ENCODE results near the gene PDZD2.
A peak's percentile ranks its signal among the peaks of the same experiment; 100 is the strongest.

The PDZD2 gene

DNA sequence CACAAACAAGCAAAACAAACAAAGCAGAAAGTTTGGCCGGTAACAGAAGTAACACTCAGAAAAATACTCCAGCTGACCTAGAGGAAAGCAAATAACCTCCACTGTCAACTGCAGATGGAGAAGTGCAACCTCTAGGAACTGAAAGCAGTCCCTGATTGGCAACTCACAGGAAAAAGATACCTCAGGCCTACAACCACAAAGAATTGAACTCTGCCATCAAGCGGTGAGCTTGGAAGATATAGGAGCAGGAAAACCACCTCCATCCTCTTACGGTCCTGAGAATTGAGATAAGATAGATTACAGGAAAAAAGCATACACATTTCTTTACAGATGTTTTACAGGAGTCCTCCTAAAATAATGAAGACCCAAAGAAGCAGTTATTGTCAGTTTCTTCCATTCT, 184.5 kb downstream of the PDZD2 start:
- H3K36me3 ChIP-seq, result no peaks in the 10 kb centered on the region
- H3K27me3 ChIP-seq (ENCODE audit: insufficient read depth, low read depth, severe bottlenecking), result no peaks in the 10 kb centered on the region
- H3K9me3 ChIP-seq (ENCODE audit: severe bottlenecking), result peaks cover 4% of the 10 kb centered on the region
- no peak for DNase-seq
- TF ChIP-seq CTCF (IDR thresholded peaks at IDR 0.05; ENCODE audit: low read depth, low read length), result 0 out of 2 replicates have a peak, but pooled peaks have one; percentile 14
- H3K27ac ChIP-seq, result no peak overlapping the region
- no peak overlapping the region for H3K4me3 ChIP-seq (ENCODE audit: low read depth, low read length)

- TF ChIP-seq CTCF (IDR thresholded peaks at IDR 0.05; ENCODE audit: low read depth, low read length), result no peak
- no peak for DNase-seq
- no peak overlapping the region for H3K27ac ChIP-seq
Measured at GRCh38 chr5:31824869-31825517, 186.1 kb downstream of the PDZD2 start.

GRCh38 chr5:31825518-31826068, 186.7 kb downstream of the PDZD2 start:
- peak; percentile 72 for DNase-seq
- Histone ChIP-seq H3K27me3 (ENCODE audit: insufficient read depth, low read depth, severe bottlenecking) (no peaks in the 10 kb centered on the region), H3K4me3 (ENCODE audit: low read depth, low read length) (no peak overlapping the region), H3K27ac (no peak overlapping the region), H3K36me3 (no peaks in the 10 kb centered on the region), H3K9me3 (ENCODE audit: severe bottlenecking) (peaks cover 14% of the 10 kb centered on the region)
- peak; percentile 52; the same call in 1 of the 2 replicates for TF ChIP-seq CTCF (IDR thresholded peaks at IDR 0.05; ENCODE audit: low read depth, low read length)

More at GRCh38 chr5:31824869-31825517, 186.1 kb downstream of the PDZD2 start:
- Histone ChIP-seq H3K27me3 (ENCODE audit: insufficient read depth, low read depth, severe bottlenecking) (no peaks in the 10 kb centered on the region), H3K4me3 (ENCODE audit: low read depth, low read length) (no peak overlapping the region), H3K9me3 (ENCODE audit: severe bottlenecking) (peaks cover 14% of the 10 kb centered on the region), H3K36me3 (no peaks in the 10 kb centered on the region)

DNA sequence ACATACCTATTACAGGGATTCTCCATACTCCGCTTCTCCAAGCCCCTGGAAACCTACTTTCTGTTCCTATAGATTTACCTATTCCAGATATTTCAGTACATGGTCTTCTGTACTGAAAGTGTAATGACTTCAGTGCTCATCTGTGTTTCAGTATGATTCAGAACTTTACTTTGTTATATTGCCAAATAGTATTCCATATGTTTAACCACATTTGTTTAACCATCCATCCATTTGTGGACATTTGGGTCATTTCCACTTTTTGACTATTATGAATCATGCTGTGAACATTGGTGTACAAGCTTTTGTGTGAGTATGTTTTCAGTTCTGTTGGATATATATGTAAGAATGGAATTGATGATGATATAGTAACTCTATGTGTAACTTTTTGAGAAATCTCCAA, 188.9 kb downstream of the PDZD2 start:
- no peak overlapping the region for H3K27ac ChIP-seq
- peaks cover 14% of the 10 kb centered on the region for H3K9me3 ChIP-seq (ENCODE audit: severe bottlenecking)

GRCh38 chr5:31832966-31833365, 194.0 kb downstream of the PDZD2 start:
- Histone ChIP-seq H3K27me3 (ENCODE audit: insufficient read depth, low read depth, severe bottlenecking) (no peaks in the 10 kb centered on the region), H3K36me3 (no peaks in the 10 kb centered on the region), H3K4me3 (ENCODE audit: low read depth, low read length) (no peak overlapping the region), H3K9me3 (ENCODE audit: severe bottlenecking) (peaks cover 14% of the 10 kb centered on the region), H3K27ac (no peak overlapping the region)
- no peak for TF ChIP-seq CTCF (IDR thresholded peaks at IDR 0.05; ENCODE audit: low read depth, low read length)
- DNase-seq, result no peak

More for the DNA sequence above, 188.9 kb downstream of the PDZD2 start:
- no peak for DNase-seq
- Histone ChIP-seq H3K36me3 (no peaks in the 10 kb centered on the region), H3K4me3 (ENCODE audit: low read depth, low read length) (no peak overlapping the region), H3K27me3 (ENCODE audit: insufficient read depth, low read depth, severe bottlenecking) (no peaks in the 10 kb centered on the region)
- TF ChIP-seq CTCF (IDR thresholded peaks at IDR 0.05; ENCODE audit: low read depth, low read length), result no peak

All from WERI-Rb-1 (cell line).